ENCODE measurements around the gene DDX19B. TPM values are rescaled to one million over a fixed set of nuclear protein-coding genes. Genes with fewer than 3 reads are reported as not detected.

Gene DDX19B
- total and polyA plus RNA-seq, 9 of the 15 experiments (the other 6 are each of a cell fraction or from before 2014, with no cell fraction given) = 7.0 to 32.9 (median 19.3) TPM

DNA sequence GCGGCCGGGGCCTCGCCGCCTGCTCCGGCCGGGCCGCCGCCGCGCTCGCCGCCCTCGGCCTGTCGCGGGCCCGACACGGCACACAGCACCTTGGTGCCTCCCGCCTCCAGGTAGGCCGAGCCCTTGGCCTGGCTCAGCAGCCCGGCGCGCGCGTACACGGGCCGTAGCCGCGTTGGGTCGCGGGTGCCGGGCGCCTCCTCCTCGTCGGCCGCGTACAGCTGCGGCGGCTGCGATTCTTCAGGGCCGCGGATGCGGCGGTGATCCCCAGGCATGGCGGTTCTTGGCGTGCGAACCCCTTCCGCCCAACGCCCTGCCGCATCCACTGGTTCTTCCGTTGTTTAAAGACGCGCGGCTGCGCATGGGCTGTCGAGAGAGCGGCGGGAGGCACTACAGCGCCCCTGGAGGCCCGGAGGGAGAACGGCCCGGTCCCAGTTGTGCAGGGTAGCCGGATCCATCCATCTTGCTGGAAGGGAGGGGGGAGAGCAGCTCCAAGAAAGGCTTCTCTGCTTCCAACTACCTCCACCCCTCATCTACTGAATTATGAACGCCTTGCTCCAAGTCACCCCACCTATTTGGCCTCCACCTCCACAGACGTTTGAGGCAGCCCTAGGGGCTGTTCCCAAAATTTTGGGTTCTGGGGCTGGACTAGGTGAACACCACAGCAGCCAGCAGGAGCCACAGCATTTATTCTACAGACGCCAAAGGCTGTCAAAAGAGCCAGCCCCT lies 47.2 kb upstream of the DDX19B start, which contains the start of gene EXOSC6 (continued):
- peak; percentile 91 for TF ChIP-seq ZNF23 (CRISPR knock-in tag; IDR thresholded peaks at IDR 0.05)
- peak; percentile 93 for TF ChIP-seq NR2F6 (CRISPR knock-in tag; IDR thresholded peaks at IDR 0.05)
- TF ChIP-seq NONO (IDR thresholded peaks at IDR 0.05; ENCODE audit: low read depth in 2 of 2, low read length in 1 of 2) = peak in 1 of 2 experiments; percentile 60; a peak in 2 of 4 replicates
- peak; percentile 93 for TF ChIP-seq CCNT2 (IDR thresholded peaks at IDR 0.05; ENCODE audit: borderline replicate concordance, extremely low read depth, insufficient read length, low read depth, low read length)
- TF ChIP-seq ZNF444 (CRISPR knock-in tag; IDR thresholded peaks at IDR 0.05) = 0 out of 2 replicates have a peak, but pooled peaks have one; percentile 37
- TF ChIP-seq BCOR (IDR thresholded peaks at IDR 0.05) = 0 out of 2 replicates have a peak, but pooled peaks have one; percentile 17
- TF ChIP-seq PYGO2 (tag; IDR thresholded peaks at IDR 0.05) = no peak
- TF ChIP-seq ZNF347 (CRISPR knock-in tag; IDR thresholded peaks at IDR 0.05; ENCODE audit: low read depth) = no peak
- peak; percentile 62 for TF ChIP-seq NFRKB (IDR thresholded peaks at IDR 0.05; ENCODE audit: low read depth)
- TF ChIP-seq, protein P1, sequence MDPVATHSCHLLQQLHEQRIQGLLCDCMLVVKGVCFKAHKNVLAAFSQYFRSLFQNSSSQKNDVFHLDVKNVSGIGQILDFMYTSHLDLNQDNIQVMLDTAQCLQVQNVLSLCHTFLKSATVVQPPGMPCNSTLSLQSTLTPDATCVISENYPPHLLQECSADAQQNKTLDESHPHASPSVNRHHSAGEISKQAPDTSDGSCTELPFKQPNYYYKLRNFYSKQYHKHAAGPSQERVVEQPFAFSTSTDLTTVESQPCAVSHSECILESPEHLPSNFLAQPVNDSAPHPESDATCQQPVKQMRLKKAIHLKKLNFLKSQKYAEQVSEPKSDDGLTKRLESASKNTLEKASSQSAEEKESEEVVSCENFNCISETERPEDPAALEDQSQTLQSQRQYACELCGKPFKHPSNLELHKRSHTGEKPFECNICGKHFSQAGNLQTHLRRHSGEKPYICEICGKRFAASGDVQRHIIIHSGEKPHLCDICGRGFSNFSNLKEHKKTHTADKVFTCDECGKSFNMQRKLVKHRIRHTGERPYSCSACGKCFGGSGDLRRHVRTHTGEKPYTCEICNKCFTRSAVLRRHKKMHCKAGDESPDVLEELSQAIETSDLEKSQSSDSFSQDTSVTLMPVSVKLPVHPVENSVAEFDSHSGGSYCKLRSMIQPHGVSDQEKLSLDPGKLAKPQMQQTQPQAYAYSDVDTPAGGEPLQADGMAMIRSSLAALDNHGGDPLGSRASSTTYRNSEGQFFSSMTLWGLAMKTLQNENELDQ (CRISPR knock-in tag; IDR thresholded peaks at IDR 0.05; ENCODE audit: borderline replicate concordance) = no peak
- peak; percentile 64 for TF ChIP-seq RB1 (IDR thresholded peaks at IDR 0.05; ENCODE audit: low read depth)
- peak; percentile 38; the same call in 1 of the 2 replicates for TF ChIP-seq ZNF561 (CRISPR knock-in tag; conservative IDR thresholded peaks at IDR 0.05)
- TF ChIP-seq LARP7 (IDR thresholded peaks at IDR 0.05) = no peak
- TF ChIP-seq, protein P2, sequence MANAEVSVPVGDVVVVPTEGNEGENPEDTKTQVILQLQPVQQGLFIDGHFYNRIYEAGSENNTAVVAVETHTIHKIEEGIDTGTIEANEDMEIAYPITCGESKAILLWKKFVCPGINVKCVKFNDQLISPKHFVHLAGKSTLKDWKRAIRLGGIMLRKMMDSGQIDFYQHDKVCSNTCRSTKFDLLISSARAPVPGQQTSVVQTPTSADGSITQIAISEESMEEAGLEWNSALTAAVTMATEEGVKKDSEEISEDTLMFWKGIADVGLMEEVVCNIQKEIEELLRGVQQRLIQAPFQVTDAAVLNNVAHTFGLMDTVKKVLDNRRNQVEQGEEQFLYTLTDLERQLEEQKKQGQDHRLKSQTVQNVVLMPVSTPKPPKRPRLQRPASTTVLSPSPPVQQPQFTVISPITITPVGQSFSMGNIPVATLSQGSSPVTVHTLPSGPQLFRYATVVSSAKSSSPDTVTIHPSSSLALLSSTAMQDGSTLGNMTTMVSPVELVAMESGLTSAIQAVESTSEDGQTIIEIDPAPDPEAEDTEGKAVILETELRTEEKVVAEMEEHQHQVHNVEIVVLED (CRISPR knock-in tag; IDR thresholded peaks at IDR 0.05) = peak; percentile 75
- TF ChIP-seq, protein P3, sequence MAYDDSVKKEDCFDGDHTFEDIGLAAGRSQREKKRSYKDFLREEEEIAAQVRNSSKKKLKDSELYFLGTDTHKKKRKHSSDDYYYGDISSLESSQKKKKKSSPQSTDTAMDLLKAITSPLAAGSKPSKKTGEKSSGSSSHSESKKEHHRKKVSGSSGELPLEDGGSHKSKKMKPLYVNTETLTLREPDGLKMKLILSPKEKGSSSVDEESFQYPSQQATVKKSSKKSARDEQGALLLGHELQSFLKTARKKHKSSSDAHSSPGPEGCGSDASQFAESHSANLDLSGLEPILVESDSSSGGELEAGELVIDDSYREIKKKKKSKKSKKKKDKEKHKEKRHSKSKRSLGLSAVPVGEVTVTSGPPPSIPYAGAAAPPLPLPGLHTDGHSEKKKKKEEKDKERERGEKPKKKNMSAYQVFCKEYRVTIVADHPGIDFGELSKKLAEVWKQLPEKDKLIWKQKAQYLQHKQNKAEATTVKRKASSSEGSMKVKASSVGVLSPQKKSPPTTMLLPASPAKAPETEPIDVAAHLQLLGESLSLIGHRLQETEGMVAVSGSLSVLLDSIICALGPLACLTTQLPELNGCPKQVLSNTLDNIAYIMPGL (CRISPR knock-in tag; IDR thresholded peaks at IDR 0.05) = peak; percentile 19
- peak; percentile 90 for TF ChIP-seq GABPA (tag; conservative IDR thresholded peaks at IDR 0.05; ENCODE audit: low read depth)
- no peak for TF ChIP-seq ZNF79 (CRISPR knock-in tag; IDR thresholded peaks at IDR 0.05; ENCODE audit: low read depth)
- no peak for TF ChIP-seq MTF1 (CRISPR knock-in tag; IDR thresholded peaks at IDR 0.05; ENCODE audit: borderline replicate concordance)
- TF ChIP-seq ZNF24 (IDR thresholded peaks at IDR 0.05) = peak; percentile 39
- TF ChIP-seq ETV1 (tag; conservative IDR thresholded peaks at IDR 0.05; ENCODE audit: low read depth) = peak; percentile 90
- no peak for TF ChIP-seq TAF9B (IDR thresholded peaks at IDR 0.05; ENCODE audit: partially characterized antibody)
- TF ChIP-seq HEY1 (CRISPR knock-in tag; IDR thresholded peaks at IDR 0.05; ENCODE audit: borderline replicate concordance) = no peak
- no peak; the same call in none of the 2 replicates for TF ChIP-seq MBD2 (IDR thresholded peaks at IDR 0.05; ENCODE audit: borderline replicate concordance, low read depth)
- TF ChIP-seq PCBP2 (IDR thresholded peaks at IDR 0.05; ENCODE audit: low read depth, low read length, poor library complexity, severe bottlenecking) = no peak

Measured in K562 (cell line).